ENCODE results near the gene MOSPD3. TPM values are rescaled to one million over a fixed set of nuclear protein-coding genes. Genes with fewer than 3 reads are reported as not detected.
A peak's percentile ranks its signal among the peaks of the same experiment; 100 is the strongest.

The MOSPD3 gene
- polyA plus RNA-seq, 1 experiment = 9.1 TPM

DNA sequence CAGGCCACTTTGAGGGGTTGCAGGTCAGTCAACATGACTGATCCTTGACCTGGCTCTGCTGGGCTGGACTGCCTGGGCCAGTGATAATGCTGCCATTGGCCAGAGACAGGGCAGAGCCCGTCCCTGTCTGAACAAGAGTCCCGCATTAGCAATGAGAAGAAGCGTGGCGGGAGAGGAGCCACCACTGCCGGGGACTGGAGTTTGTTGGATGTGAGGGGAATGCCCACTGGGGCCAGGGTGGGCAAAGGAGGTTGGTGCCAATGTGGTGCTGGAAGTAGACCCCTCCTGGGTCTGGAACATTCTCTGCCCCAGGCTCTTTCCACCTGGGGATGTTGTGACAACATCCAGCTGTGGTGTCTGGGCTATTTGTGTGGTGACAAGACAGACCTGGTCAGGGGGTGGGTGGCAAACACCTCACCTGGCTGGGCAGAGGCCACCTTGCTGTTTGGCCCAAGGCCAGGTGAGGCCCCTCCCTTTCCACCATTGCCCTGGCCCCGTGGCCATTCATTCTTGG, 46.3 kb upstream of the MOSPD3 start:
- H3K27ac ChIP-seq (ENCODE audit: low read depth, low read length) = no peak overlapping the region
- no peak for DNase-seq (ENCODE audit: low read depth, low spot score)
- H3K27me3 ChIP-seq (ENCODE audit: control insufficient read depth, insufficient read depth, low read length) = peaks cover 2% of the 10 kb centered on the region
- CTCF ChIA-PET = interaction anchor here (0.6 to 3.2 kb wide), 7 partner anchors 11 to 125 kb away, joined by 3 to 30 read pairs (median 10); partner anchors contain the start of genes FBXO24, LRCH4 and SPACDR
- H3K4me3 ChIP-seq (ENCODE audit: low read depth, low read length) = no peak overlapping the region
- H3K9me3 ChIP-seq (ENCODE audit: control insufficient read depth, insufficient read depth, low read length) = no peaks in the 10 kb centered on the region; the same call in 1 of the 2 replicates
- POLR2A ChIA-PET = interaction anchor here (1.2 kb wide), 1 partner anchor 20 kb away, joined by 4 read pairs; the partner anchor contains the start of genes FBXO24 and LRCH4
- TF ChIP-seq, protein P1, sequence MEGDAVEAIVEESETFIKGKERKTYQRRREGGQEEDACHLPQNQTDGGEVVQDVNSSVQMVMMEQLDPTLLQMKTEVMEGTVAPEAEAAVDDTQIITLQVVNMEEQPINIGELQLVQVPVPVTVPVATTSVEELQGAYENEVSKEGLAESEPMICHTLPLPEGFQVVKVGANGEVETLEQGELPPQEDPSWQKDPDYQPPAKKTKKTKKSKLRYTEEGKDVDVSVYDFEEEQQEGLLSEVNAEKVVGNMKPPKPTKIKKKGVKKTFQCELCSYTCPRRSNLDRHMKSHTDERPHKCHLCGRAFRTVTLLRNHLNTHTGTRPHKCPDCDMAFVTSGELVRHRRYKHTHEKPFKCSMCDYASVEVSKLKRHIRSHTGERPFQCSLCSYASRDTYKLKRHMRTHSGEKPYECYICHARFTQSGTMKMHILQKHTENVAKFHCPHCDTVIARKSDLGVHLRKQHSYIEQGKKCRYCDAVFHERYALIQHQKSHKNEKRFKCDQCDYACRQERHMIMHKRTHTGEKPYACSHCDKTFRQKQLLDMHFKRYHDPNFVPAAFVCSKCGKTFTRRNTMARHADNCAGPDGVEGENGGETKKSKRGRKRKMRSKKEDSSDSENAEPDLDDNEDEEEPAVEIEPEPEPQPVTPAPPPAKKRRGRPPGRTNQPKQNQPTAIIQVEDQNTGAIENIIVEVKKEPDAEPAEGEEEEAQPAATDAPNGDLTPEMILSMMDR (IDR thresholded peaks at IDR 0.05; ENCODE audit: low read depth, low read length) = no peak

DNA sequence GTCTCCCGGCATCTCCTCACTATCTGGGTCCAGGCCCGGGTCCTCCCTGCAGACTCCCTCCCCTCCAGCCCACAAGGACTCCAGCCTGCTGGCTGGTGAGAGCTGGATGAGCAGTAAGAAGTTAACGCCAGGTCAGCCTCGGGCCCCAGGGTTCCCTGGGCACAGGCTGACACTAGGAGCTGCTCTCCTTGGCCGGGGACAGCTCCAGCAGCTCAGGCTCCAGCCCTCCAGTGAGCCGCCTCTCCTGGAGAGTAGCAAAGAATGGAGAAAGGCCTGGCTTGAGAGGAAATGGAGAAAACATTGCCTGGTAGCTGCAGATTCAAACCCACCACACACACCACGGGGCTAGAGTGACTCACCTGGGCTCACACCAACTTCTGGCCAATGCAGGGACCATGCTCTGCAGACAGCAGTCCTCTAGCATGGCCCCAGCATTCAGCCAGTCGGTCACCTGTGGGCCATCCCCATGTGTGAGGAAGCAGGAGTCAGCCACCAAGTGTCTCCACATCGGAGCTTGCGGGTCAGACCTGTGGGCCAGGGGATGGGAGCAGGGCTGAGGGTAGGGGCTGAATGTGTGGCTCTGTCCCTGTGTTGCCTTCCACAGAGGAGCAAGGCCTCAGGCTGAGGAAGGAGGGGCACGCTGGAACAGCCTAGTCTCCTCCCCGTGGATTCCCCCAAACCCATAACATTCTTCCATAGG, 45.2 kb upstream of the MOSPD3 start:
- ChIA-PET CTCF (no interaction called here), POLR2A (interaction anchor here (1.2 kb wide), 1 partner anchor 19 kb away, joined by 4 read pairs; the partner anchor contains the start of genes FBXO24 and LRCH4)
- H3K27ac ChIP-seq (ENCODE audit: low read depth, low read length) = peak overlapping the region; percentile 31
- no peaks in the 10 kb centered on the region; the same call in 1 of the 2 replicates for H3K9me3 ChIP-seq (ENCODE audit: control insufficient read depth, insufficient read depth, low read length)
- no peak overlapping the region for H3K4me3 ChIP-seq (ENCODE audit: low read depth, low read length)
- H3K27me3 ChIP-seq (ENCODE audit: control insufficient read depth, insufficient read depth, low read length) = peaks cover 2% of the 10 kb centered on the region
- no peak for DNase-seq (ENCODE audit: low read depth, low spot score)
- TF ChIP-seq, protein P1 (IDR thresholded peaks at IDR 0.05; ENCODE audit: low read depth, low read length) = no peak

DNA sequence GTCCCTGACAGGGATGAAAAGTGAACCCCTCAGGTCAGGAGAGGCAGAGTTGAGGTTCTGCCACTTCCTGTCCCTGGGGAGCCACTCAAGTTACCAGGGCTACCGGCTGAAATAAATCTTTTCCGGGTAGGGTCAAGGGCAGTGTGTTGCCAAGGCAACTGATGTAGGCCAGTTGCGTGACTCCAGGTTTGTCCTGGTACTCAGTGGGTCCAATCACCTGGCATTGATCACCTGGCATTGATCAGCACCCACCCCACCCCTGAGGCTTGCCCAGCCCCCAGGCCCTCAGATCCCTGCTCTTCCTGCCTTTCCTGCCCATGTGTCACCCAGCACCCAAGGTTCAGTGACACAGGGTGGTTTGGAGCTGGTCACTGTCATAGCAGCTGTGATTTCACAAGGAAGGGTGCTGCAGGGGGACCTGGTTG, 44.6 kb upstream of the MOSPD3 start:
- peaks cover 2% of the 10 kb centered on the region for H3K27me3 ChIP-seq (ENCODE audit: control insufficient read depth, insufficient read depth, low read length)
- H3K9me3 ChIP-seq (ENCODE audit: control insufficient read depth, insufficient read depth, low read length) = no peaks in the 10 kb centered on the region; the same call in 1 of the 2 replicates
- ChIA-PET POLR2A (no interaction called here), CTCF (no interaction called here)
- TF ChIP-seq, protein P1 (IDR thresholded peaks at IDR 0.05; ENCODE audit: low read depth, low read length) = no peak
- no peak overlapping the region for H3K4me3 ChIP-seq (ENCODE audit: low read depth, low read length)
- no peak overlapping the region for H3K27ac ChIP-seq (ENCODE audit: low read depth, low read length)
- no peak for DNase-seq (ENCODE audit: low read depth, low spot score)

DNA sequence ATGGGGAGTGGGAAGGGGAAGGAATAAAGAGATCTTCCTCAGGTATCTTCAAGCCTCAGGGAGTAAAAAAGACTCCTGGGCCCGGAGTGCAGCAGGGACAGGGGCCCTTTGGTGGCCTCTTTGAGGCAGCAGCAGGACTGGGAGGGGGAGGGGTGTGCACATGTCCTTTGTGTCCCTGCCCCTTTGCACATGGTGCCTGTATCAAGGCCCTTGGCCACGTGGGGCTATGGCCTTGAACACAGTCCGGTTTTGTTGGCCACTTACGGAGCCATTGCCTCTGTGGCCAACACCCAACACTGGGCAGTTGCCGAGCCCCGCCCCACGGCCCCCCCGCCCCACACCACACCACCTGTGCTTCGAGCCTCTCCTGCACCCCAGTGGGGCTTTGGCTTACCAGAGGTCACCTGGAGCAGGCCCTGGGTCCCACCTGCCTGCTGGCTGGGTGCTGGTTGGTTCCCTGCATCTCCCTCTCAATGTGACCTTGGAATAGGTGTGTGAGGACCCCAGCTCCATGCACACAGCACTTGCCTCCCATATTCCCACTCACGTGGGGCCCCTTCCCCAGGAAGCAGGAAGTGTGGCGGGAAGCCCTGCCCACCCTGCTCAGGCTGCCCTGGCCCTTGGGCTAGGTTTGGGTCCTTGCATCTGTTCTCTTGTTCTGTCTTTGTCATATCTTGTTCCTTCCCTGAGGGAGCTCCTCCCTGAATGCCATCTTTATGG, 44.0 kb upstream of the MOSPD3 start:
- Histone ChIP-seq H3K9me3 (ENCODE audit: control insufficient read depth, insufficient read depth, low read length) (no peaks in the 10 kb centered on the region; the same call in 1 of the 2 replicates), H3K27ac (ENCODE audit: low read depth, low read length) (no peak overlapping the region), H3K27me3 (ENCODE audit: control insufficient read depth, insufficient read depth, low read length) (peaks cover 2% of the 10 kb centered on the region), H3K4me3 (ENCODE audit: low read depth, low read length) (no peak overlapping the region)
- CTCF ChIA-PET = interaction anchor here (0.7 to 1.9 kb wide), 3 partner anchors 9 to 103 kb away, joined by 3 to 12 read pairs (median 4); no protein-coding TSS in a partner anchor
- DNase-seq (ENCODE audit: low read depth, low spot score) = no peak
- TF ChIP-seq, protein P1 (IDR thresholded peaks at IDR 0.05; ENCODE audit: low read depth, low read length) = no peak
- POLR2A ChIA-PET = no interaction called here
